IPS DF 6.9 (cell line): ENCODE results near the gene AGXT.

ENCODE experiments used
- DNase-seq: peaks from one replicate; pipeline ENCODE4 v3.0.0-alpha.2; 2013; ENCODE audit warnings: low read depth, low spot score
- H3K27ac ChIP-seq: one replicate; pipeline ENCODE4 v1.5.1; 2013; ENCODE audit warnings: low read length, control low read depth
- H3K27me3 ChIP-seq: 2 replicates; pipeline ENCODE4 v1.6.1; 2013; ENCODE audit warnings: mild to moderate bottlenecking, low read length; ENCODE audit not compliant: control insufficient read depth, insufficient read depth
- H3K36me3 ChIP-seq: 2 replicates; pipeline ENCODE4 v1.6.1; 2013; ENCODE audit warnings: low read length; ENCODE audit not compliant: control insufficient read depth, insufficient read depth
- H3K4me1 ChIP-seq: 2 replicates; pipeline ENCODE4 v1.6.1; 2013; ENCODE audit warnings: low read length; ENCODE audit not compliant: control insufficient read depth, insufficient read depth
- H3K4me3 ChIP-seq: 2 replicates; pipeline ENCODE4 v1.5.1; 2013; ENCODE audit warnings: mild to moderate bottlenecking, low read length
- H3K9me3 ChIP-seq: 2 replicates; pipeline ENCODE4 v1.6.1; 2013; ENCODE audit warnings: low read length, inconsistent platforms; ENCODE audit not compliant: control insufficient read depth, insufficient read depth
- WGBS: extraction: QIAGEN DNeasy Blood & Tissue Kit; methylation state at CpG from one replicate; pipeline ENCODE4 v1.1.7; 2013; ENCODE audit warnings: mixed read lengths, missing lambda C conversion rate; ENCODE audit not compliant: insufficient read length, insufficient coverage; 5-methylcytosine and 5-hydroxymethylcytosine counted together

Gene AGXT

DNA sequence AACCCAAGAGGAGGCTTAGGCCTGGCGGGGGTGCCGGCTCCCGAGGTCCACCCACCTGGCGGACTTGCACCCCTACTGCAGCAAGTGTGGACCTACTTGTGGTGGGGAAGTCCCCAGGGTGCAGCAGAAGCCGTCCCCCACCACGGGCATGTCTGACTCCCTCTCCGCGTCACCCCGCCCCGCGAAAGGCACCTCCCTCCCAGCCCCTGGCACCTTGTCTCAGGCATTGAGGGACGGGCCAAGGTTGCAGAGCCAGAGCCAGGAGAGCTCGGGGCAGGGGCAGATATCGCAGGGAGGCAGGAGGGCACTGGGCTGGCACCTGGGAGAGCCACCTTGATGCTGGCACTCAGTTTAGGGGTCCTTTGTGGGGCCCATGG, 56.6 kb downstream of the AGXT start:
- no peak for DNase-seq

DNA sequence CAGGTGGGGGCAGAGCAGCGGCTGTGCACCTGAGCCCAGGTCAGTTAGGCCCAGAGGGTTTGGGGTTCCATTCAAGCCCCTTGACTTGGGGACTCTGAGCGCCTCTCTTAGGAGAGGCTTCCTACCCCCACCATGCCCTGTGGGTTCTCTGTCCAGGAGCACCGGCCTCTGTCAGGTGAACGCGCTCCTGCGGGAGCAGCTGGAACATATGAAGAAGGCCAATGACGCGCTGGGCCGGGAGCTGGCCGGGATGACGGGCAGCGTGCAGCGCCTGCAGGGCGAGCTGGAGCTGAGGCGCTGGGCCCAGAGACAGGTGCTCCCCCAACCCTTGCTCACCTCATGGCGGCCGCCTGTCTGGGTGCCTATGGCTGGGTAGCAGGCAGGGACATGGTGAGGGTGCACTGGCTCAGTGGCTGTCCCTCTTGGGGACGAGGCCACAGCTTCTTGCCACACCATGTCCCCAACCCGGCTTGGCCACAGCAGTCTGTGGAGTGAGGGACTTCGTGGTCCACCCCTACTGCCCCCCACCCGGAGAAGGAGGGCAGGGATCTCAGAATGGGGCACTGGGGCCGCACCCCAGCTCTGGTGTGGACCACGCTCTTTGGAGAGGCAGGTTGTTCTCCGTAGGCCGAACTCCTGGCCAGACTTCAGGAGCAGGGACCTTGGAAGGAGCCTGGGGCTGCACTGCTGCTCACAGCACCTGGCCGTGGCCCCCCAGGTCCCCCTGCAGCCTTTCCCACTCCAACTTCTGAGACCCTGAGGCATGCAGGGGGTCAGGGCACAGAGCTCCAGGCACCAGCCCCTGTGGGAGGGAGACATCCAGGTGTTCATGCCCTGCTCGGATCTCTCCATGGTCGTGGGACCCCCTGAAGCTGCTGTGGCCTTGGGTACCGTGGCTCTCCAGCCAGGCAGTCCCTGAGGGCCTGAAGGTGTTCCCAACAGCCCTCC, 57.2 kb downstream of the AGXT start:
- Histone ChIP-seq H3K27ac (no peak overlapping the region), H3K36me3 (no peaks in the 10 kb centered on the region; the same call in 1 of the 2 replicates), H3K9me3 (no peaks in the 10 kb centered on the region), H3K27me3 (no peaks in the 10 kb centered on the region), H3K4me1 (no peaks in the 10 kb centered on the region; the same call in 1 of the 2 replicates), H3K4me3 (no peak overlapping the region)
- DNase-seq: no peak
- no CpG with 5 or more reads among the region's 29 CpGs for WGBS

More for the DNA sequence above, 56.6 kb downstream of the AGXT start:
- Histone ChIP-seq H3K9me3 (no peaks in the 10 kb centered on the region), H3K27ac (no peak overlapping the region), H3K4me3 (no peak overlapping the region), H3K36me3 (no peaks in the 10 kb centered on the region; the same call in 1 of the 2 replicates), H3K27me3 (no peaks in the 10 kb centered on the region), H3K4me1 (no peaks in the 10 kb centered on the region; the same call in 1 of the 2 replicates)
- WGBS: no CpG with 5 or more reads among the region's 14 CpGs

DNA sequence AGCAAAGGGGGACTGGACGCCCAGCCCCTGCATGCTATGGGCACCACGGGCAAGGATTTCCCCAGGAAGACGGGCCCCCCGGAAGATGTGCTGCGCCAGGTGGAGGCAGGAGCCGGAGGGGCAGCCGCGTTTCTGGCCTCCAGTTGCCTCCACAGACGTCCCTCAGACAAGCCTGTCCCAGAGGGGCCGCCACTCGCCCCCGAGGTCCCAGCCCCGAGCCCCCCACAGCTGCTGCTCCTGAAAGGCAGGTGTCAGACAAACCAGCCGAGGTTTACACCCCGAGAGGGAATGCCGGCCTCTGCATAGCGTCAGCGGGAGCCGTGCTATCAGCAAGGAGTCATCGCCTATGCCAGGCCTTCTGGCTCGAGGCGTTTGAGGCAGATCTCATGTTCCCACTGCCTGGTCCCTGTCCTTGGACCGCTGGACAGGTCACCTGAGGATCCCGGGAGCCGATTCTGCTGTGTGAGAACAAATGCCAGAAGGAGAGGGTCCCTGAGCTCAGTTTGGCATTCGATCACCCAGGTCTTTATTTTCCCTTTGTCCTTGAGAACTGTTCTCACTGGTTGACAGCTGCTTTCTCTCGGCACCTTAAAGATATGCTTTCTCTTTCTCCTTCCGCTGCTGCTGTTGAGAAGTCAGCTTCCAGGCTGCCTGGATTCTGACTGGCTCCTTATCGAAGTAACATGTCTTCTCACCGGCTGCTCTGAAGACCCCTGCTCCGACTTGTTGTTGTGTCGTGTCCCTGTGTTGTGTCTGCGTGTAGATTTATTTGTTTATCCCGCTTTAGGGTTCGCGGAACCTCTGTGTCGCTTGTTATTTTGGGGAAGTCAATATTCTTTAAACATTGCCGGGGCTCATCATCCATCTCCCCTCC, 58.1 kb downstream of the AGXT start:
- Histone ChIP-seq H3K4me1 (no peaks in the 10 kb centered on the region; the same call in 1 of the 2 replicates), H3K27ac (no peak overlapping the region), H3K4me3 (no peak overlapping the region), H3K27me3 (no peaks in the 10 kb centered on the region), H3K36me3 (no peaks in the 10 kb centered on the region; the same call in 1 of the 2 replicates), H3K9me3 (no peaks in the 10 kb centered on the region)
- no CpG with 5 or more reads among the region's 38 CpGs for WGBS
- DNase-seq: no peak

DNA sequence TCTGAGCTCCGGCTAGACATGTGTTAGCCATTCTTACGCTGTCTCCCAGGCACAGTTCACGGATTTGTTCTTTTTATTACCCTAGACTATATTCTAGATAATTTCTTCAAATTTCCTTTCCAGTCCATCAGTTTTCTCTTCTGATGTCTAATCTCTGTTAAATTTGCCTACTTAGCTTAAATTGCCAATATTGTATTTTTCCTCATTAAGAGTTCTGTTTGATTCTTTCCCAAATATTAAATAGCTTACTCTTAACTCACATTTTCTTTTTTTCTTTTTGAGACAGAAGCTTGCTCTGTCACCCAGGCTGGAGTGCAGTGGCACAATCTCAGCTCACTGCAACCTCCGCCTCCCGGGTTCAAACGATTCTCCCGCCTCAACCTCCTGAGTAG, 58.8 kb downstream of the AGXT start:
- Histone ChIP-seq H3K36me3 (no peaks in the 10 kb centered on the region; the same call in 1 of the 2 replicates), H3K27ac (no peak overlapping the region), H3K4me3 (no peak overlapping the region), H3K9me3 (no peaks in the 10 kb centered on the region), H3K4me1 (no peaks in the 10 kb centered on the region; the same call in 1 of the 2 replicates), H3K27me3 (no peaks in the 10 kb centered on the region)
- no CpG with 5 or more reads among the region's 7 CpGs for WGBS
- DNase-seq: no peak

DNA sequence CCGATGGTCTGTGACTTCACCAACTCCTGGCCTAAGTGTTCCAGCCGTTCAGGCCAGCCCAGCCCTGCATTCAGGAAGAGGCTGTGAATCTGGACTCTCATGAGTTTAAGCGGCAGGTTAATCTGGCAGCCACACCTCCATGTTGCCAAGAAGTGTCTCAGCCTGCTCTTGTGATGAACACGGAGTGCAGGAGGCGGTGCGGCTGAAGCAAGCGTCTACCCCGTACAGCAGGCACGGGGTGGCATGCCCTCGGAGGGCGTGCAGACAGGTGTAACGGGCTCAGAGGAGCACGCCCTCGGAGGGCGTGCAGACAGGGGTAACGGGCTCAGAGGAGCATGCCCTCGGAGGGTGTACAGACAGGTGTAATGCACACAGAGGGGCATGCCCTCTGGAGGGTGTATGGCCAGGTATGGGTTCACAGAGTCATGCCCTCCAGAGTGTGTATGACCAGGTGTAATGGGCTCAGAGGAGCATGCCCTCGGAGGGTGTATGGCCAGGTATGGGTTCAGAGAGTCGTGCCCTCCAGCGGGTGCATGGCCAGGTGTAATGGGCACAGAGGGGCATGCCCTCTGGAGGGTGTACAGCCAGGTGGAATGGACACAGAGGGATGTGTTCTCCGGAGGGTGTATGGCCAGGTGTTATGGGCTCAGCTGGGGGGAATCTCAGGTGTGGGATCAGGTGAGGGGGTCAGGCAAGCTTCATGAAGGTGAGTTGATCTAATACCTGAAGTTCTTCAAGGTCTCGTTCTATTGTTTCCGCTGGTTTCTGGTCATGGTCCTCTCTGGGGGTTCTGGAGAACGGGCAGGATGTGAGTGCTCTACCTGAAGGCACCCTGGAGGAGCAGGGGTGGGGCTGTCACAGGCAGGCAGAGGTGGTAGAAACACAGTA, 60.1 kb downstream of the AGXT start:
- H3K27me3 ChIP-seq: no peaks in the 10 kb centered on the region
- WGBS: no CpG with 5 or more reads among the region's 24 CpGs

DNA sequence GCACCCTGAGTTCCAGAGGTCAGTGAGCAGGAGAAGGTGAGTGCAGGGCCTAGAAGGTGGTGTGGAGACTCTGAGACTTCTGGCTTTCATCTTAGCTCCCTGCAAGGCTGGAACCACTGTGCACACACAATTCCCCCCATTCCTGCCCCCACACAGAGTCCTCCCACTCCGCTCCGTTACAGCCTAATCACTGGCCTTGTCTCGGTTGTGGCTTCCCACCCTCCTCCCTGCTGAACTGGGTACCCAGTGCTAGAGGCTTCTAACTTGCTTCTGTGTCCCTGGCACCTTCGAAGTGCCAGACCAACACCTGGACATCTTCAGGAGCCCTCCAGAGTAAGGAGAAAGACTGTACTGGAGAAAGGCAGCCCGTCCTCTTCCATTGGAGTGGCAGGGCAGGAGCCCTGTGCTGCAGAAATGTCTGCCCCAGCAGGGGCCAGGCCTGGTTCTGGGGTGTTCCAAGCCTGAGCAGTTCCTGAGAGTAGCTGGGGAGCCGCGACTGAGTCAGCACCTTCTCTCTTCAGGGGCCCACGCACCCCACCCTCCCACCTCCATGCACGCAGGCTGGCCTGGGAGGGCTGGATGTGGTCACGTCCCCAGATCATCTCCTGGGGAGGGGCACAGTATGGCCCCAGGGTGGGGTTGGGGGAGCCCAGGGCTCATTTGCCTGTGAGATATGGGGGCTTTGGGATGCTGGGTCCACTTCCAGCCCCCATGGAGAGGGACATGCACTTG, 60.9 kb downstream of the AGXT start:
- no CpG with 5 or more reads among the region's 10 CpGs for WGBS
- Histone ChIP-seq H3K4me1 (no peaks in the 10 kb centered on the region; the same call in 1 of the 2 replicates), H3K27ac (no peak overlapping the region), H3K4me3 (no peak overlapping the region), H3K36me3 (no peaks in the 10 kb centered on the region; the same call in 1 of the 2 replicates), H3K9me3 (no peaks in the 10 kb centered on the region), H3K27me3 (no peaks in the 10 kb centered on the region)
- no peak for DNase-seq

More for the DNA sequence above, 60.1 kb downstream of the AGXT start:
- DNase-seq: no peak
- no peak overlapping the region for H3K27ac ChIP-seq
- no peaks in the 10 kb centered on the region for H3K9me3 ChIP-seq
- H3K4me3 ChIP-seq: no peak overlapping the region
- no peaks in the 10 kb centered on the region; the same call in 1 of the 2 replicates for H3K36me3 ChIP-seq
- H3K4me1 ChIP-seq: no peaks in the 10 kb centered on the region; the same call in 1 of the 2 replicates
